HUDEP-2 (cell line): ENCODE results near the gene PLA2G4C.

Experiments used
- DNase-seq, 76 experiments: peaks; one replicate each; lab custom pipeline; 2025; ENCODE audit not compliant: unreplicated experiment in 76 of 76; lab: John Stamatoyannopoulos, UW

The PLA2G4C gene

GRCh38 chr19:48061401-48062344 lies 48.9 kb downstream of the PLA2G4C start:
- no peak for DNase-seq

GRCh38 chr19:48060381-48060780 lies 50.2 kb downstream of the PLA2G4C start:
- no peak for DNase-seq

GRCh38 chr19:48059331-48059730 lies 51.3 kb downstream of the PLA2G4C start:
- no peak for DNase-seq

- no peak for DNase-seq
Measured at GRCh38 chr19:48053856-48054255, 56.8 kb downstream of the PLA2G4C start.

- DNase-seq: no peak
Measured at GRCh38 chr19:48053076-48053475, 57.5 kb downstream of the PLA2G4C start.

GRCh38 chr19:48051335-48052033 lies 59.1 kb downstream of the PLA2G4C start:
- no peak for DNase-seq

GRCh38 chr19:48044561-48044960 lies 66.1 kb downstream of the PLA2G4C start:
- no peak for DNase-seq

- DNase-seq: no peak
Measured at GRCh38 chr19:48043675-48044258, 66.8 kb downstream of the PLA2G4C start, which contains the start of gene CABP5. Gene CABP5 (minus strand): TSS chr19:48044079. CDS start chr19:48043922, 157 bp downstream.

GRCh38 chr19:48041877-48042580 lies 68.6 kb downstream of the PLA2G4C start:
- DNase-seq: no peak

GRCh38 chr19:48036765-48037164 lies 73.9 kb downstream of the PLA2G4C start:
- no peak for DNase-seq

- DNase-seq: no peak
Measured at GRCh38 chr19:48033604-48034003, 77.0 kb downstream of the PLA2G4C start.

GRCh38 chr19:48030073-48030472 lies 80.5 kb downstream of the PLA2G4C start:
- DNase-seq: no peak

- DNase-seq: no peak
Measured at GRCh38 chr19:48029431-48029830, 81.2 kb downstream of the PLA2G4C start.

- DNase-seq: no peak
Measured at GRCh38 chr19:48025480-48025879, 85.1 kb downstream of the PLA2G4C start.

- no peak for DNase-seq
Measured at GRCh38 chr19:48023518-48023917, 87.1 kb downstream of the PLA2G4C start.

- no peak for DNase-seq
Measured at GRCh38 chr19:48023011-48023410, 87.6 kb downstream of the PLA2G4C start.

GRCh38 chr19:48020686-48021085 lies 89.9 kb downstream of the PLA2G4C start:
- no peak for DNase-seq

- no peak for DNase-seq
Measured at GRCh38 chr19:48010932-48011758, 99.5 kb downstream of the PLA2G4C start.

- peak in 3 of 76 experiments; percentile 1 to 21 (median 4) for DNase-seq
Measured at GRCh38 chr19:48006762-48007161, 103.9 kb downstream of the PLA2G4C start.

GRCh38 chr19:48004236-48004635 lies 106.4 kb downstream of the PLA2G4C start:
- DNase-seq: no peak
